GM12878 (cell line): ENCODE data around the gene PPP2R5D. TPM values are rescaled to one million over a fixed set of nuclear protein-coding genes. Genes with fewer than 3 reads are reported as not detected.
"Not testable (repeated sequence)": the region's sequence is repeated elsewhere in the genome, so short reads cannot be mapped to it uniquely, and the experiment has no call there.

Source experiments
- ATAC-seq: fragments of 200-7000 bp; cut with Tn5 transposase; 3 replicates; pipeline ENCODE4 v1.9.1; 2020; ENCODE audit warnings: mild to moderate bottlenecking, moderate library complexity
- BruUV-seq: library from RNA; stranded (reverse); fragments of 400-500 nt; replicated peaks from 2 replicates; lab custom pipeline; 2021; lab: Mats Ljungman, UMichigan
- CTCF ChIA-PET: fragments of 300-600 bp; sonication (Branson Sonifier 250); formaldehyde crosslinking; extraction: SDS; loops from one replicate; lab custom pipeline; 2021; ENCODE audit warnings: inconsistent platforms; lab: Yijun Ruan, JAX
- POLR2A ChIA-PET: fragments of 350-600 bp; formaldehyde crosslinking; extraction: SDS; loops from one replicate; lab custom pipeline; 2021; ENCODE audit warnings: inconsistent platforms; lab: Charles Lee
- RAD21 ChIA-PET: fragments of 300-600 bp; sonication (Branson Sonifier 250); formaldehyde crosslinking; loops from one replicate; lab custom pipeline; 2023; ENCODE audit warnings: antibody characterized with exemption; ENCODE audit not compliant: unreplicated experiment; lab: Charles Lee
- SMC1A ChIA-PET: fragments of 300-600 bp; sonication (Branson Sonifier 250); formaldehyde crosslinking; loops from one replicate; lab custom pipeline; 2023; ENCODE audit not compliant: unreplicated experiment, uncharacterized antibody; lab: Charles Lee
- DNase-seq: peaks from one replicate; pipeline ENCODE4 v3.0.0-alpha.2; 2011; ENCODE audit warnings: low read depth, low spot score
- FAIRE-seq: peaks from 3 replicates; lab custom pipeline; 2011; peaks lifted over from hg19 to GRCh38; lab: Jason Lieb, UNC
- H2AFZ ChIP-seq: 2 replicates; pipeline ENCODE4 v1.6.0; 2011; ENCODE audit warnings: low read depth, low read length, control low read depth; ENCODE audit not compliant: control insufficient read depth
- H3K27ac ChIP-seq: 2 replicates; pipeline ENCODE4 v1.5.1; 2011; ENCODE audit warnings: control low read depth; ENCODE audit not compliant: control insufficient read depth, insufficient read depth
- H3K27me3 ChIP-seq, 2 experiments: replicated peaks in 1 of 2; 2 replicates each; pipeline versions ENCODE4 v1.6.0 to v1.6.1; 2011; ENCODE audit warnings: low read length in 1 of 2; ENCODE audit not compliant: control insufficient read depth in 2 of 2, insufficient read depth in 2 of 2
- H3K36me3 ChIP-seq, 2 experiments: 2 replicates each; pipeline ENCODE4 v1.5.1; 2011; ENCODE audit warnings: low read length in 1 of 2; ENCODE audit not compliant: control insufficient read depth in 2 of 2, insufficient read depth in 2 of 2
- H3K4me1 ChIP-seq: 2 replicates; pipeline ENCODE4 v1.6.1; 2011; ENCODE audit warnings: mild to moderate bottlenecking, low read length, moderate library complexity, mixed read lengths; ENCODE audit not compliant: control insufficient read depth, insufficient read depth
- H3K4me2 ChIP-seq: 2 replicates; pipeline ENCODE4 v1.6.0; 2011; ENCODE audit warnings: control low read depth; ENCODE audit not compliant: control insufficient read depth, insufficient read depth
- H3K4me3 ChIP-seq: fragments of 200-600 bp; sonication (generic); 2 replicates; pipeline ENCODE4 v1.5.1; 2016
- H3K79me2 ChIP-seq: 2 replicates; pipeline ENCODE4 v1.6.0; 2011; ENCODE audit warnings: low read length; ENCODE audit not compliant: control insufficient read depth, insufficient read depth
- H3K9ac ChIP-seq: 2 replicates; pipeline ENCODE4 v1.8.0; 2011; ENCODE audit warnings: low read length, control low read depth, mixed read lengths; ENCODE audit not compliant: control insufficient read depth, insufficient read depth
- H3K9me3 ChIP-seq: replicated peaks from 3 replicates; pipeline ENCODE4 v1.5.1; 2011; ENCODE audit warnings: mild to moderate bottlenecking, low read length; ENCODE audit not compliant: control insufficient read depth, insufficient read depth
- H4K20me1 ChIP-seq: 2 replicates; pipeline ENCODE4 v1.6.0; 2011; ENCODE audit not compliant: control insufficient read depth, insufficient read depth
- BACH1 ChIP-seq: fragments of 450-650 bp; IDR thresholded peaks from 2 replicates; pipeline ENCODE4 v1.6.1; 2017; ENCODE audit warnings: mild to moderate bottlenecking, borderline replicate concordance
- BCL3 ChIP-seq: IDR thresholded peaks from 2 replicates; pipeline ENCODE4 v1.6.1; 2011; ENCODE audit warnings: borderline replicate concordance, low read depth, mild to moderate bottlenecking, moderate library complexity, low read length; ENCODE audit not compliant: insufficient read depth, poor library complexity, severe bottlenecking
- CBX3 ChIP-seq: fragments of 200-600 bp; sonication (generic); IDR thresholded peaks from 2 replicates; pipeline ENCODE4 v1.6.1; 2016; ENCODE audit warnings: low read depth, borderline replicate concordance
- CHD2 ChIP-seq: IDR thresholded peaks from 2 replicates; pipeline ENCODE4 v1.6.1; 2011; ENCODE audit warnings: low read depth, low read length, improper control_type of control experiment, borderline replicate concordance
- EZH2 ChIP-seq: IDR thresholded peaks from 2 replicates; pipeline ENCODE4 v1.6.1; 2012; ENCODE audit warnings: low read depth, mild to moderate bottlenecking, control low read depth, inconsistent platforms, low read length, borderline replicate concordance; ENCODE audit not compliant: control insufficient read depth
- GATAD2B ChIP-seq: fragments of 450-650 bp; conservative IDR thresholded peaks from 2 replicates; pipeline ENCODE4 v1.6.1; 2017; ENCODE audit warnings: low read depth, mild to moderate bottlenecking, moderate library complexity
- IKZF1 ChIP-seq: fragments of 450-650 bp; conservative IDR thresholded peaks from 2 replicates; pipeline ENCODE4 v1.6.1; 2017; ENCODE audit warnings: antibody characterized with exemption, mild to moderate bottlenecking
- IKZF2 ChIP-seq, 2 experiments: fragments of 450-650 bp; IDR thresholded peaks; 2 replicates each; pipeline ENCODE4 v1.6.1; 2017; ENCODE audit warnings: mild to moderate bottlenecking in 2 of 2, moderate library complexity in 2 of 2
- IRF4 ChIP-seq: IDR thresholded peaks from 2 replicates; pipeline ENCODE4 v1.6.1; 2011; ENCODE audit warnings: low read depth, low read length
- MYB ChIP-seq: fragments of 150-350 bp; IDR thresholded peaks from 2 replicates; pipeline ENCODE4 v1.6.1; 2014; ENCODE audit warnings: mild to moderate bottlenecking, low read depth, low read length, borderline replicate concordance
- NR2C1 ChIP-seq: fragments of 450-650 bp; IDR thresholded peaks from 2 replicates; pipeline ENCODE4 v1.6.1; 2017; ENCODE audit warnings: antibody characterized with exemption, mild to moderate bottlenecking, moderate library complexity
- RFX5 ChIP-seq: IDR thresholded peaks from 2 replicates; pipeline ENCODE4 v1.6.1; 2011; ENCODE audit warnings: low read depth, low read length, improper control_type of control experiment
- SMARCA5 ChIP-seq: fragments of 450-650 bp; IDR thresholded peaks from 2 replicates; pipeline ENCODE4 v1.6.1; 2017; ENCODE audit warnings: mild to moderate bottlenecking
- WGBS: methylation state at CpG from one replicate; pipeline ENCODE4 v1.1.6; 2016; ENCODE audit warnings: low lambda C conversion rate; ENCODE audit not compliant: insufficient replicate concordance, insufficient coverage; ENCODE audit errors: missing lambda C conversion rate; 5-methylcytosine and 5-hydroxymethylcytosine counted together
- in situ Hi-C: fragments of 300-500 bp; cut with MboI; formaldehyde crosslinking; loops from 9 replicates; pipeline ENCODE4 v1.14.3; 2018; ENCODE audit warnings: mixed read lengths
- intact Hi-C: fragments of 100-400 bp; cut with micrococcal nuclease; formaldehyde crosslinking; loops from one replicate; pipeline ENCODE4 v1.14.2; 2022; ENCODE audit not compliant: unreplicated experiment
- polyA plus RNA-seq, 11 experiments: library from polyadenylated mRNA; depleted of rRNA in 4 of 11; unstranded in 6 of 11; stranded (reverse) in 5 of 11; fragments of >200 nt; fragmentation: Nextera tagmentation in 4 of 11; fragmentation: Illumina TruSeq in 1 of 11; extraction: Ambion mirVana in 4 of 11; extraction: Trizol in 1 of 11; gene quantifications; 1 replicate in 1 of 11; 2 replicates in 10 of 11; pipeline versions ENCODE4 v1.2.1 to v1.2.3, GENCODE V29; 2011 to 2016; ENCODE audit warnings: inconsistent platforms in 2 of 11, missing spikeins in 2 of 11, low read depth in 1 of 11
- total RNA-seq, 4 experiments: library from RNA; depleted of rRNA in 3 of 4; stranded (reverse); fragments of >200 nt in 3 of 4; fragmentation: Illumina TruSeq in 1 of 4; extraction: Trizol in 1 of 4; gene quantifications; 2 replicates each; pipeline versions ENCODE4 v1.2.1 to v1.2.3, GENCODE V29; 2013 to 2021
- TF ChIP-seq, protein P1 (sequence below): IDR thresholded peaks from 2 replicates; pipeline ENCODE4 v1.6.1; 2012; ENCODE audit warnings: low read length, inconsistent platforms

PPP2R5D gene
- total and polyA plus RNA-seq, 10 of the 15 experiments (the other 5 are each of a cell fraction or from before 2014, with no cell fraction given): 1.5 to 59.0 (median 32.0) TPM

GRCh38 chr6:42996513-42996912 is 12.1 kb downstream of the PPP2R5D start (continued):
- TF ChIP-seq MYB (no peak), GATAD2B (no peak), SMARCA5 (no peak), IKZF2 (IDR thresholded peaks at IDR 0.05) (no peak), BCL3 (no peak), CHD2 (no peak), IKZF1 (no peak), CBX3 (no peak), IRF4 (no peak), BACH1 (no peak), EZH2 (no peak), RFX5 (no peak), NR2C1 (no peak)
- TF ChIP-seq, protein P1, sequence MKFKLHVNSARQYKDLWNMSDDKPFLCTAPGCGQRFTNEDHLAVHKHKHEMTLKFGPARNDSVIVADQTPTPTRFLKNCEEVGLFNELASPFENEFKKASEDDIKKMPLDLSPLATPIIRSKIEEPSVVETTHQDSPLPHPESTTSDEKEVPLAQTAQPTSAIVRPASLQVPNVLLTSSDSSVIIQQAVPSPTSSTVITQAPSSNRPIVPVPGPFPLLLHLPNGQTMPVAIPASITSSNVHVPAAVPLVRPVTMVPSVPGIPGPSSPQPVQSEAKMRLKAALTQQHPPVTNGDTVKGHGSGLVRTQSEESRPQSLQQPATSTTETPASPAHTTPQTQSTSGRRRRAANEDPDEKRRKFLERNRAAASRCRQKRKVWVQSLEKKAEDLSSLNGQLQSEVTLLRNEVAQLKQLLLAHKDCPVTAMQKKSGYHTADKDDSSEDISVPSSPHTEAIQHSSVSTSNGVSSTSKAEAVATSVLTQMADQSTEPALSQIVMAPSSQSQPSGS: no peak

DNA sequence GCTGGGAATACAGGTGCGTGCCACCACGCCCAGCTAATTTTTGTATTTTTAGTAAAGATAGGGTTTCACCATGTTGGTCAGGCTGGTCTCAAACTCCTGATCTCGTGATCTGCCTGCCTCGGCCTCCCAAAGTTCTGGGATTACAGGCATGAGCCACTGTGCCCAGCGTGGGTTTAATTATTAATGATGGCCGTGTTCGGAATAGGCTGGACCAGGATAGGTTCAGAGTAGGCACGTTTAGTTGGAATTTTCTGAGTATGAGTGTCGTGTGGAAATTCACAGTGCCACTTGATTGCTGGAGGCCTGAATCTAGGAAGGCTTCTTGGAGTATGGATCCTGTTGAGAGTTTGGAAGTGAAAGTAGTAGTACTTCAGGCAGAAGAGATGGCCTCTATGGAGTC is 13.8 kb downstream of the PPP2R5D start:
- intact Hi-C loops, H3K27me3 ChIP-seq, POLR2A ChIA-PET, H3K4me3 ChIP-seq, H3K4me2 ChIP-seq, H3K9me3 ChIP-seq, RAD21 ChIA-PET, BruUV-seq, H3K79me2 ChIP-seq, H3K9ac ChIP-seq, H2AFZ ChIP-seq, ATAC-seq, CTCF ChIA-PET, H3K36me3 ChIP-seq, H3K27ac ChIP-seq, DNase-seq, FAIRE-seq, in situ Hi-C loops, H3K4me1 ChIP-seq, H4K20me1 ChIP-seq: not testable (repeated sequence)
- SMC1A ChIA-PET: interaction anchor here (0.7 to 2.3 kb wide), 2 partner anchors 10 to 258 kb away, joined by 3 to 6 read pairs; no protein-coding TSS in a partner anchor
- 95% methylated on average over 9 of the region's 9 CpGs for WGBS
